D721Med (cell line): Measurements from ENCODE around the gene CHRM4.
A peak's percentile ranks its signal among the peaks of the same experiment; 100 is the strongest.

ENCODE experiments used
- DNase-seq: peaks from one replicate; pipeline ENCODE4 v3.0.0; 2011; ENCODE audit warnings: low spot score; ENCODE audit not compliant: insufficient read length
- FAIRE-seq: peaks from 2 replicates; lab custom pipeline; 2011; peaks lifted over from hg19 to GRCh38; lab: Jason Lieb, UNC
- TF ChIP-seq, protein P1 (sequence below): IDR thresholded peaks from 2 replicates; pipeline ENCODE4 v1.5.1; 2012; ENCODE audit warnings: mild to moderate bottlenecking, control low read depth; ENCODE audit not compliant: insufficient read depth; ENCODE audit errors: missing control alignments

Gene CHRM4

GRCh38 chr11:46386005-46386578, 5.5 kb downstream of the CHRM4 start:
- DNase-seq (no peak), FAIRE-seq (no peak)
- TF ChIP-seq, protein P1, sequence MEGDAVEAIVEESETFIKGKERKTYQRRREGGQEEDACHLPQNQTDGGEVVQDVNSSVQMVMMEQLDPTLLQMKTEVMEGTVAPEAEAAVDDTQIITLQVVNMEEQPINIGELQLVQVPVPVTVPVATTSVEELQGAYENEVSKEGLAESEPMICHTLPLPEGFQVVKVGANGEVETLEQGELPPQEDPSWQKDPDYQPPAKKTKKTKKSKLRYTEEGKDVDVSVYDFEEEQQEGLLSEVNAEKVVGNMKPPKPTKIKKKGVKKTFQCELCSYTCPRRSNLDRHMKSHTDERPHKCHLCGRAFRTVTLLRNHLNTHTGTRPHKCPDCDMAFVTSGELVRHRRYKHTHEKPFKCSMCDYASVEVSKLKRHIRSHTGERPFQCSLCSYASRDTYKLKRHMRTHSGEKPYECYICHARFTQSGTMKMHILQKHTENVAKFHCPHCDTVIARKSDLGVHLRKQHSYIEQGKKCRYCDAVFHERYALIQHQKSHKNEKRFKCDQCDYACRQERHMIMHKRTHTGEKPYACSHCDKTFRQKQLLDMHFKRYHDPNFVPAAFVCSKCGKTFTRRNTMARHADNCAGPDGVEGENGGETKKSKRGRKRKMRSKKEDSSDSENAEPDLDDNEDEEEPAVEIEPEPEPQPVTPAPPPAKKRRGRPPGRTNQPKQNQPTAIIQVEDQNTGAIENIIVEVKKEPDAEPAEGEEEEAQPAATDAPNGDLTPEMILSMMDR, result no peak

GRCh38 chr11:46385169-46386004, 6.2 kb downstream of the CHRM4 start:
- no peak for FAIRE-seq

DNA sequence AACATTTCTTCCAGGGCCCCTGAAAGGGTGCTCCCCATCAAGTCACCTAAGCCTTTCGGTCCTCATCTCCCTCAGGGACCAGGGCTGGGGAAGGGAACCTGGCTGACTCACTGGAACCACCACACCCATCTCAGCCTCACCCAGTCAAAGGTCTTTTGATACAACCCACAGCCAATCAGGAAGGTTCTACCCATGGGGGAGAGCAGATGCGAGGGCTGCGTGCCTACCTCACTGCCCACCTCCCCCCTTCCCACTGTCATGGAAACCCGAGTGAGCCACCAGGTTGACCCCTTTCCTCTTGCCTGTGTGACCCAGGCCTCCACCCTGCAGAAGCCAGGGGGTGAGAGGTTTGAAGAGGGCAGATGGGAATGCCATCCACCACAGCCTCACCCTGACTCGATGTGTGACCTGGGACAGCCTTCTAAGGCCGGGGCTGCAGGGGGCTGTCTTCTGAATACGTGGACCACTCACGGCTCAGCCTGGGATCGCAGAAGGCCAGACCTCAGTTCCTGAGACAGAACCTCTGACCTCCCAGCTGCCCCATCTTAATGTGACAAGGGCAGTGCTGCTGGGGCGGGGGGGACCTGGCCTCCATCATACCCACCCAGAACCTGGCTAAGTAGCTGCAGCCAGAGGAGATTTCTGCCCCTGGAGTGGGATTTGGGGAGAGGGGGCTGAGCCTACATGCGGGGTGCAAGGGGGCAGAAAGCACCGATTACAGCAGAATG, 7.4 kb downstream of the CHRM4 start:
- FAIRE-seq, result no peak
- TF ChIP-seq, protein P1, result no peak
- no peak for DNase-seq

More at GRCh38 chr11:46385169-46386004, 6.2 kb downstream of the CHRM4 start:
- no peak for DNase-seq
- TF ChIP-seq, protein P1, result no peak

- TF ChIP-seq, protein P1, result no peak
- FAIRE-seq (no peak), DNase-seq (no peak)
Observed at GRCh38 chr11:46383404-46383758, 8.2 kb downstream of the CHRM4 start.

- FAIRE-seq (no peak), DNase-seq (no peak)
- TF ChIP-seq, protein P1, result peak; percentile 62
Observed at GRCh38 chr11:46382646-46383403, 8.8 kb downstream of the CHRM4 start.

DNA sequence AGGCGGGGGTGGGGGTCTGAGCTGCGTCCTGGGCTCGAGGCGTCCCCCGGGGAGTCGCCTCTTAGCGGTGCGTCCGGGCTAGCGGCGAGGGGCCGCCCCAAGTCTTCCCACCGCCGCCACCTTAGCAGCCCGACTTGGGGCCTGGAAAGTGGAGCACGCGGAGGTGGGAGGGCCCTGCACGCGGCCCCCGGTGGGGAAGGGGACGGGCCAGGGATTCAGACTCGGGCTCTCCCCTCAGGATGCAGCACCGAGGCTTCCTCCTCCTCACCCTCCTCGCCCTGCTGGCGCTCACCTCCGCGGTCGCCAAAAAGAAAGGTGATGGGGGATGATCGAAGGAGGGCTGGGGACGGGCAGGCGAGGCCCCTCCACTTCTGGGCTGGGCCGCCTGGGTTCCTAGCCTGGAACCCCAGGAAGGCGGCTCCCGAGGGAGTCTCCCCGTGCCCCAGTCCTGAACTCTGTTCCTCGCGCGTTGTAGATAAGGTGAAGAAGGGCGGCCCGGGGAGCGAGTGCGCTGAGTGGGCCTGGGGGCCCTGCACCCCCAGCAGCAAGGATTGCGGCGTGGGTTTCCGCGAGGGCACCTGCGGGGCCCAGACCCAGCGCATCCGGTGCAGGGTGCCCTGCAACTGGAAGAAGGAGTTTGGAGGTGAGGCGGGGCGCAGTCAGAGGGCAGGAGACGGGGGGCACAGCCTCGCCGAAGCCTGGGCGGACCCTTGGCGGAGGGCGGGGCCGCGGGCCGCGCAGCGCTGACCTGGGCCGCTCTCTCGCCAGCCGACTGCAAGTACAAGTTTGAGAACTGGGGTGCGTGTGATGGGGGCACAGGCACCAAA, 9.5 kb downstream of the CHRM4 start:
- DNase-seq, result no peak
- FAIRE-seq, result no peak

More for the DNA sequence above, 9.5 kb downstream of the CHRM4 start:
- TF ChIP-seq, protein P1, result no peak
